K562 (cell line): Measurements from ENCODE around the gene CFAP298. TPM values are rescaled to one million over a fixed set of nuclear protein-coding genes. Genes with fewer than 3 reads are reported as not detected.
A peak's percentile ranks its signal among the peaks of the same experiment; 100 is the strongest.

Experiments
- BDP1 ChIP-seq: IDR thresholded peaks from 3 replicates; pipeline ENCODE4 v1.6.1; 2011; ENCODE audit not compliant: insufficient read length, insufficient read depth
- BRF1 ChIP-seq: IDR thresholded peaks from 3 replicates; pipeline ENCODE4 v1.6.1; 2011; ENCODE audit warnings: borderline replicate concordance, mild to moderate bottlenecking; ENCODE audit not compliant: insufficient read length; ENCODE audit errors: extremely low read depth
- ETV1 ChIP-seq: fragments of 450-650 bp; conservative IDR thresholded peaks from 2 replicates; pipeline ENCODE4 v1.6.1; 2016; ENCODE audit warnings: missing genetic modification characterization, control low read depth, low read depth, missing compliant biosample characterization
- MAZ ChIP-seq, 2 experiments: fragments of 450-650 bp in 1 of 2; sonication (generic) in 1 of 2; formaldehyde crosslinking; IDR thresholded peaks in 1 of 2; conservative IDR thresholded peaks in 1 of 2; 2 replicates each; pipeline versions ENCODE4 v1.4.0 to v1.5.0; 2020; ENCODE audit warnings: mild to moderate bottlenecking in 1 of 2, missing genetic modification reagents in 1 of 2
- TGIF2 ChIP-seq: sonication (generic); formaldehyde crosslinking; IDR thresholded peaks from 2 replicates; pipeline ENCODE4 v1.8.1; 2022; ENCODE audit warnings: mild to moderate bottlenecking, missing genetic modification reagents, moderate library complexity
- ZHX1 ChIP-seq: fragments of 150-350 bp; conservative IDR thresholded peaks from 2 replicates; pipeline ENCODE4 v1.6.1; 2014; ENCODE audit warnings: low read length
- ZNF277 ChIP-seq: fragments of 250-450 bp; sonication (Bioruptor Pico); IDR thresholded peaks from 2 replicates; pipeline ENCODE4 v1.8.0; 2022; ENCODE audit warnings: inconsistent platforms, mild to moderate bottlenecking, moderate library complexity, borderline replicate concordance
- ZNF655 ChIP-seq: fragments of 250-450 bp; sonication (Bioruptor Pico); IDR thresholded peaks from 2 replicates; pipeline ENCODE4 v1.5.0; 2021
- polyA plus RNA-seq, 8 experiments: library from polyadenylated mRNA; depleted of rRNA in 4 of 8; stranded (reverse) in 5 of 8; unstranded in 3 of 8; fragments of >200 nt; fragmentation: Nextera tagmentation in 2 of 8; fragmentation: Illumina TruSeq in 1 of 8; extraction: Ambion mirVana in 2 of 8; extraction: Trizol in 1 of 8; gene quantifications; 2 replicates each; pipeline versions ENCODE4 v1.2.1 to v1.2.3, GENCODE V29; 2011 to 2014; ENCODE audit warnings: inconsistent platforms in 1 of 8, missing spikeins in 1 of 8
- total RNA-seq, 7 experiments: library from RNA; depleted of rRNA in 6 of 7; stranded (reverse); fragments of >200 nt in 6 of 7; fragmentation: Illumina TruSeq in 2 of 7; extraction: Trizol in 2 of 7; gene quantifications; 2 replicates each; pipeline versions ENCODE4 v1.2.1 to v1.2.3, GENCODE V29; 2011 to 2021; ENCODE audit warnings: low replicate concordance in 1 of 7

The CFAP298 gene
- total and polyA plus RNA-seq, 9 of the 15 experiments (the other 6 are each of a cell fraction or from before 2014, with no cell fraction given), result 31.4 to 178 (median 89.7) TPM

- TF ChIP-seq ZHX1 (peak; percentile 63; the same call in 1 of the 2 replicates), BDP1 (no peak), ZNF655 (CRISPR knock-in tag) (no peak), ZNF277 (CRISPR knock-in tag) (no peak), ETV1 (tag) (peak; percentile 91), BRF1 (no peak), MAZ (CRISPR knock-in tag; conservative IDR thresholded peaks at IDR 0.05 in 1 of 2, IDR thresholded peaks at IDR 0.05 in 1 of 2) (peak in 1 of 2 experiments; percentile 34; a peak in 2 of 4 replicates), TGIF2 (CRISPR knock-in tag) (no peak)
These were observed at the start of gene CFAP298 (continued) for GRCh38 chr21:32612075-32612998.
